NK-92 (cell line): ENCODE results near the gene ENTPD7.
"Not testable (repeated sequence)": the region's sequence is repeated elsewhere in the genome, so short reads cannot be mapped to it uniquely, and the experiment has no call there.

Experiments
- DNase-seq: peaks from one replicate; lab custom pipeline; 2025; ENCODE audit not compliant: unreplicated experiment; lab: John Stamatoyannopoulos, UW

The ENTPD7 gene, protein sequence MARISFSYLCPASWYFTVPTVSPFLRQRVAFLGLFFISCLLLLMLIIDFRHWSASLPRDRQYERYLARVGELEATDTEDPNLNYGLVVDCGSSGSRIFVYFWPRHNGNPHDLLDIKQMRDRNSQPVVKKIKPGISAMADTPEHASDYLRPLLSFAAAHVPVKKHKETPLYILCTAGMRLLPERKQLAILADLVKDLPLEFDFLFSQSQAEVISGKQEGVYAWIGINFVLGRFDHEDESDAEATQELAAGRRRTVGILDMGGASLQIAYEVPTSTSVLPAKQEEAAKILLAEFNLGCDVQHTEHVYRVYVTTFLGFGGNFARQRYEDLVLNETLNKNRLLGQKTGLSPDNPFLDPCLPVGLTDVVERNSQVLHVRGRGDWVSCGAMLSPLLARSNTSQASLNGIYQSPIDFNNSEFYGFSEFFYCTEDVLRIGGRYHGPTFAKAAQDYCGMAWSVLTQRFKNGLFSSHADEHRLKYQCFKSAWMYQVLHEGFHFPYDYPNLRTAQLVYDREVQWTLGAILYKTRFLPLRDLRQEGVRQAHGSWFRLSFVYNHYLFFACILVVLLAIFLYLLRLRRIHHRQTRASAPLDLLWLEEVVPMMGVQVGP

DNA sequence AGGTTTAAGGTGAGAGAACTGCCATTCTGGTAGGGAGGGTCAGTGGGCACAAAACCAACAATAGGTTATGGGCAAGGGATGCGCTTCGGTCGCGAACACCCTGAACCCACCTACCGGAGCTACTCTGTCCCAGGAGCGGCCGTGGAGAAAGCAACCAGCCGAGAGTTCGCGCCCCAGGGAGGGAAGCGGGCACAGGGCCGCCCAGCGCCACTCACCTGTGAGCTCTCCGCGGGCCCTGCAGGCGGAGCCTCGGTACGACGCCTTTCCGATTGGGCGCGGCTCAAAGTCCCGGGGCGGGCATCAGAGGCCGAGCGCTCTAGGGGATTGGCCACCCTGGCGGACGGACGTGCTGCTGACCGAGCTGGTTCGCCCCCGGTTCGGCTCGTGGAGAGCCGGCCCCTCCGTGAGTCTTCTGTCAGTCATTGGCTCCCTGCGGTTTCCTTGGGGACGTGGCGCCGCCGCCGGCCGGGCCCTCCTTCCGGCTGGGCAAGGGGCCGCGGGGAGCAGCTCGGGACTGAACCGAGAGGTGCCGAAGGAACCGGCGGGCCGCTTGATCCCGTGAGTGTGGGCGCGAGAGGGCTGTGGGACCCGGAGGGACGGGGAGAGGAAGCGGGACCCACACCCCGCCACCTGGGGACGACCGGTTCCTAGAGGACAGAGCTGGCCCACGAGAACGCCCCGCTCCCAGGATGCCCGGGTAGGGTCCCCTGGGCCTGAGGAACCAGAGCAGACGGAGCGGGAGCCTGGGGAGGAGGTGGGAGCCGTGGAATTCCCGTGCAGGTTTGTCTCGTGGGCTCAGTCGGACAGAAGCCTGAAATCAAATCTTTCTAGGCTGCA lies at the start of gene ENTPD7:
TSS of gene ENTPD7 (plus strand) at position 479 of the 837 bp plus-strand sequence. CDS start 448 bp downstream, outside the sequence.
- peak; percentile 16 for DNase-seq

DNA sequence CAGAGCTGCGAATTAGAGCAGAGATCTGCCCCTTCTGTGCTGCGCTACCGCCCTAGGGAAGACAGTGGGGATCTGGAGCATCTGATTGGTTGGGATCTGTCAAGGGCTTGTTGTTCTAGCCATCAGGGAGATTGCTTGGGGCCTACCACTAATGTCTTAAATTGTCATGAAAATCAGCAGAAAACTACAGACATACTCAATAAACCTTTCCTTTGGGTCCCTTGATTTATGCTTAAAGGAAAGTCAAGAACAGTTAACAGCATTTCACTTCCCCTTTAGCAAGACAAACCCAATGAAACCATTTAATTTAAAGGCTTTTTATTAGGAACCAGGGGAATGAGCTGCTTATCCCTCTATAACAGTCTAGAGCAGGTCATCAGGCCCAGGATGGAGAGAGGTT lies 49.1 kb upstream of the ENTPD7 start:
- DNase-seq, result no peak

DNA sequence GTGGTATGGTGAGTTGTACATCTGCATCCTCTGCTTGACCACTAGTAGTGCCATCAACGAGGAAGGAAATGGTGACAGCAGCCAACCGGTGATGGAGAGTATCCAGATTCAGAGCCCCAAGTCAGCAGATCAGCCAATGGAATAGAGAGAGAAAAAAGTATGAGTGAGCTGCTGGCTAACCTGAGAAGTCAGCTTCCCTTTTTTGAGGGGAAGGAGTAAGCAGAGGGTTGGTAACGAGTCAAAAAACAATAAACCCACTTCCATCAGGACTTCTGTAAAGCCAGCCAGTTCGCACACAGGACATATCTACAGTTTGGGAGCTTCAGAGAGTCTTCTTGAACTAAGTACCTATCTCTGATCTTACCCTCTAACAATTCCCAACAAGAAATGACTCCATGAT lies 48.0 kb upstream of the ENTPD7 start:
- DNase-seq, result no peak

DNA sequence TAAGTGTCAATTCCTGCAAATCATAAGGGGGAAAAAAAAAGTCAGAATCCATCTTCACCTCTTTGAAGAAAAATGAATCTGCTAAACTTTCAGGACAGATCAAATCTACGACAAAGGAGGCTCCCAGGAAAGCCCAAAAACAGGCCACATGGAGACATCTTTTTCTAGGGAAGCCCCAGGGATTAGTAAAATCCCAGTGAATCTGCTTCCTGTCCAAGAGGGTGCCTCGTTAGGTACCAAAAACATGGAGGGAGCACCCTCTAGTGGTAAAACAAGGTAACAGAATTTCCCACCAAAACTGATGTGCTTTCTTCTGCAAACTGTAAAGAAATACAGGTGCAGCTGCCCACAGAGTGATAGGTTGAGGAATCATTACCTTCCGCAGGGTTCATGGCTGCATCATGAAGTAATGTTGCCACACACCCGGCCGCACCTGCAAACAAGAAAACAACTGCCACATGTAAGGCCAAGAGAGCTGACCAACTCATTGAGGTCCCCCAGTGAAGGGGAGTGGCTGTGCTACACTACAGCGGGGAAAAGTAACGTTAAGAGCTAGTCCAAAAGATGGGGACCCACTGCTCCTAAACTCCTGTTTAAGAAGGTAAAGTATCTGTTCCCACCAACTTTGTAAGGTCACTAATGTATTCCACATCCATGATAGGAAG lies 47.0 kb upstream of the ENTPD7 start:
- DNase-seq, result no peak

DNA sequence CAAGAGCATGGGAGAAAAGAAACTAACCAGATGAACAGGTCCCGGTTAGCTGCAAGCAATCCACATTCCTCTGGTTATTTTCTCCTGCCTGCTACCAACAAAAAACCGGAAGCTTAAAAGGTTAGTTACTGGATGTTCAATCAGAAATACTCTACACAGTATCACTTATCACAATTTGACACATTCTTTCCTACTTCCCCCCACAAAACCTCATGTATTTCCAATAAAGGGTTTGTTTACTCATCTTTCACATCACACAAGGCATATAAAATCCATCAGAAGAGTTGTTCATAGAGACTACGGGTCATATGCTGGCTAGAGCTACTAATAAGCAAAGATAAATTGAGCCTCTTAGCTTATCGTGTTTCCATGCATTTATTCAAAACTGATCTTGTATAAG lies 43.9 kb upstream of the ENTPD7 start:
- no peak for DNase-seq

DNA sequence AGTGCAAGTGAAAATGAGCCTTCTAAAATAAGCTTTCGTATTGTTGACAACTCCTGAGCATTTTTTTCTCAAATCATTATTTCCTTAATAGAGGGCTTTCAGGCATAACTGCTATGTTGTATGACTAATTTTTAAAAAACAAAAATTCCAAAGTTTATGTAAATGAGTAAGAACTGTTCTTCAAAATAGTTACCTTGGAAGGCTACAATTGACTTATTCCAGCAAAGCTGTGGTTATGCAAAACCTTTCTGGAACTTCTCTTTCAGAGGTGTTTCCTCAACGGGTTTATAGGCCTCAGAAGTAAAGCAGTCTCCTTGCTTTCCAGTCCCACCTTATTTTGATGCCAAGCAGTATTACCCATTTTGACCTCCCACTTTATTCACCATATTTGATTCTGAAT lies 41.6 kb upstream of the ENTPD7 start:
- DNase-seq, result no peak

DNA sequence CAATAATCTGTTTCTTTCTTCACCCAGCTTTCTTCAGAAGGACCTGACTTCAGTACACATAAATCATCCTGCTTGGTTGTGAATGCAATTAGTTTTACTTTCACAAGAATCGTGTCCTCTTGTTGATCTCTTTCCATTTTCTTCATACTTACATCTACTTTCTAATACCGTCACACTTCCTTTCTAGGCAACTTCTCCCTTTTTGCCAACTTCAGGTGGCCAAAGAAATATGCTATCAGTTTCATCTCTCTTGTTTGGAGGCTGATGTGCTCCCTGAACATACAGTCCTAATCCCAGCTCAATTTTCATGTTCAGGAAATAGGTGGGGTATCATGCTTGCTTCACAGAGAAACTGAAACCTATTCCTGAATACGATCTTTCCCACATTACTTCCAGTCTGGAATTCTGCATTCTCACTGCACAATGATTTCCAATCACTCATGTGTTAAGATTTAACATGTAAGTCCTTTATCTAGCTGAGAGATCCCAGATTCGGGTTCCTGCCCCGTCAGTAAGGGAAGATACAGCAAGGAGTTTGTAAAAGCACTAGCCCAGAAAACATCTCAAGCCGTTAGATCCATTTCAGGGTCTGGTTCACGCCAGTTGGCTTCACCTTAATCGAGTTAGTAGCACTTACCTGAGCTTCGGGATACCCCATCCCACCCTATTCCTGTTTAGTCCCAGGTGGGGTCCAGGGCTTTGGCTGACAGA lies 40.1 kb upstream of the ENTPD7 start:
- DNase-seq, result no peak

DNA sequence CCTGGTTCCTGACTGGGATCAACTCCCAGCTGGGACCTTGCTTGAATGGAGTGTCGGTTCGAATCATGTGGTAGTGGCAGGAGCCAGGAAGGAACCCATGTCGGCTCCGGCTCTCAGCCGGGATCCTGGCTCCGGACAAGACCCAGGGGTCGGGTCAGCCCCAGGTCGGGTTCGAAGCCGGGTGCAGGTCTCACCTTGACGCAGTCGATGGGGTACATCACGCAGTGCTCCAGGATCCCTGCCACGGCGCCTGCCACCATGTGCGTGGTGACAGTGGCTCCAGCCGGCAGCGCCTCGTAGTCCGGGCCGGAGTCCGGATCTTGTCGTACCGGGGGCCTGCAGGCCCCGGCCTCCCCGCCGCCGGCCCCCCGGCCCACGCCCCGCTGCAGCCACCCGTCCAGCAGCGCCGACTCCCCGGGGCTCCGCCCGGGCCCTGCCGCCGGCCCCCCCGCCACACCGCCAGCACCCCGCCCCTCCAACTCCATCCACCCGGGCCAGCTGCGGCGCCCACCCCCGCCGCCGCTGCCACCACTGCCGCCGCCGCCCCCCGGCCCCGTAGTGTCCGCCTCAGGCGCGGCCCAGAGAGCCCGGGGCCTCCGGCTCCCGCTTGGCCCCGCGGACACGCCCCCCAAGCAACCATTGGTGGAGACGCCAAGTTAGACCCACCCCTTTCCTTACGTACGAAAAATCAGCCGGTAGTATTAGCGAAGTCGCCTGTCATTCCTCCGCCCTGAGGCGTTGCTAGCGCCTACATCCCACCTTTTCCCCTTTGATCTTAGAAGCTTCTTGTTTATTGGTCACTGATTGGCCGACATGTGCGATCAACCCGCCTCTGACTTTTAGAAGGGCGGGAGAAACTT lies 39.2 kb upstream of the ENTPD7 start, which contains the start of gene SLC25A28:
TSS of gene SLC25A28 (minus strand) at position 589 of the 860 bp plus-strand sequence. CDS start at position 485, 104 bp downstream.
- DNase-seq, result peak; percentile 90

DNA sequence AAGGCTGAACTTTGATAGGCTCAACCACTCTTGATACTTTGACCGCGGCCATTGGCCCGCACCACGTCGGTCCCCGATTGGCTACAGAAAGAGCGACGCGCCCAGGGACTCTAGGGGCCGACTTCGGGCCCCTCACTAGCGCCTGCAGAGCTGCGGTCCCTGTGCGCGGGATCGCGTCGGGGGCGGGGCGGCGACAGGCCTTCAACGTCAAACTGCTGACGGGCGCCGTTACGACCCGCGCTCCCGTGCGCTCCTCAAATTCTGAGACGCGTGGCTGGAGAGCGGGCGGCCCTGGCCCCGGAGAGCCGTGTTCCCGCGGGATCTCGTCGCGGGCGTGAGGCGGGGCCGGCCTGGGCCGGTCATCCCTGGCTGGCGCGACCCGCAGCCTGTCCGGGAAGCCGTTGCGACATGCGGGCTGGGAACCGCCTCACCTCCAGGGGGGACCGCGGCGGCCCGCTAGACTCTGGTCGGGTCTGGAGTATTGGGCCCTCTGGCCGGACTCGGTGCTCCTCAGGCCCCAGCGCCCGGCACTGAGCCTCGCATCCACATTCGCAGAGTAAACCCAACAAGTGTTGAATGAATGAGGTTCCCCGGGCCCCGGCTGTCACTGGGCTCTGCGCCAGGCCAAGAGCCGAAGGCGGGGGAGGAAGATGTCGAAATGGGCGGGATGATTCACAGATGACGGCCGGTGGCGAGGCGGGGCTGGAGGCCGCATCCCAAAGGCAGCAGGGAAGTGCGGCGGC lies 38.4 kb upstream of the ENTPD7 start:
- peak; percentile 90 for DNase-seq

DNA sequence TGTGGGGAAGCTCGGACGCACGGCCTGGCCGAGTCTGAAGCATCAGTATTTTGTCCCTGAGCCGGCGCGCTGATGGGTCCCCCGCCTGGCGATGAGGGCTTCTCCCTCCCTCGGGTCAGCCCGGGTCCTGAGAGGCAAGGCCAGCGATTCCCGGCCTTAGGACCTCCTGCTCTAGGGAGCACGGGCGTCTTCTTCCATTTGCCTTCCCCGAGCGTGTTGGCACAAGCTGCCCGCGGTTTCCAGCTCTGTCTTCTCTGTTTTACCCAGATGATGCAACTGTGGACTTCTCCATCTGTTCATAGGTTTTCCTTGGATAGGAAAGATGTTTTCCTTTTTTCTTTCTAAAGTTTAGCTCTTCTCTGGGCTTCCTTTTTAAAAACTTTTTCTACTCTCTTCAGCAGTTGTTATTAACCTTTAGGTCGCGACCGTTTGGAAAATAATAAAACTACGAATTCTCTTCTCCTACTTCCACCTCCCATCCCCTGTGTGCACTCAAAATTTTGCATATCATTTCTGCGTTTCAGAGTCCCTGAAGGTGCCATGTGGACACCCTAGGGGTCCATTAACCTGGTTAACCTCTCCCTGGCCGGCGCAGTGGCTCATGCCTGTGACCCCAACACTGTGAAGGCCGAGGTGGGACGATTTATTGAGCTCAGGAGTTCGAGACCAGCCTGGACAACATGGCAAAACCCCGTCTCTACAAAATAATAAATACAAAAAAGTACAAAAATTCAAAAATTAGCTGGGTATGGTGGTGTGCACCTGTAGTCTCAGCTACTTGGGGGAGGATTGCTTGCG lies 37.7 kb upstream of the ENTPD7 start:
- DNase-seq, result no peak

DNA sequence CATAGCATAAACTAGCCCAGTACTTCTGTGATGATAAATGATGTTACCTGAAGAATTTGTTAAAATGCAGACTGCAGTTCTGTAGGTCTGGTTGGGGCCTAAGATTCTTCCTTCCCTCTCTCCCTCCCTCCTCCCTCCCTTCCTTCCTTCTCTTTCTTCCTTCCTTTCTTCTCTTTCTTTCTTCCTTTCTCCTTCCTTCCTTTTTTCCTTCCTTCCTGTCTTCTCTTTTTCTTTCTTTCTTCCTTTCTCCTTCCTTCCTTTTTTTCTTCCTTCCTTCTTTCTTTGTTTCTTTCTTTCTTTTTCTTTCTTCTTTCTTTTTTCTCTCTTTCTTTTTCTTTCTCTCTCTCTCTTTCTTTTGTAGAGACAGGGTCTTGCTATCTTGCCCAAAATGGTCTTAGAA lies 35.4 kb upstream of the ENTPD7 start:
- DNase-seq, result no peak

DNA sequence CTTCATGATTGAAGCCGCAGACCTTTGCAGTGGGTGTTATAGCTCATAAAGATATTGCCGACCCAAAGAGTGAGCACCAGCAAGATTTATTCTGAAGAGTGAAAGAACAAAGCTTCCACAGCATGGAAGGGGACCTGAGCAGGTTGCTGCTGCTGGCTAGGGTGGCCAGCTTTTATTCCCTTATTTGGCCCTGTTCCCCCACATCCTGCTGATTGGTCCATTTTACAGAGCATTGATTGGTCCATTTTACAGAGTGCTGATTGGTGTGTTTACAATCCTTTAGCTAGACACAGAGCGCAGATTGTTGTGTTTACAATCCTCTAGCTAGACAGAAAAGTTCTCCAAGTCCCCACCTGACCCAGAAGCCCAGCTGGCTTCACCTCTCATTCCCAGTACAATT lies 34.2 kb upstream of the ENTPD7 start:
- DNase-seq, result not testable (repeated sequence)

DNA sequence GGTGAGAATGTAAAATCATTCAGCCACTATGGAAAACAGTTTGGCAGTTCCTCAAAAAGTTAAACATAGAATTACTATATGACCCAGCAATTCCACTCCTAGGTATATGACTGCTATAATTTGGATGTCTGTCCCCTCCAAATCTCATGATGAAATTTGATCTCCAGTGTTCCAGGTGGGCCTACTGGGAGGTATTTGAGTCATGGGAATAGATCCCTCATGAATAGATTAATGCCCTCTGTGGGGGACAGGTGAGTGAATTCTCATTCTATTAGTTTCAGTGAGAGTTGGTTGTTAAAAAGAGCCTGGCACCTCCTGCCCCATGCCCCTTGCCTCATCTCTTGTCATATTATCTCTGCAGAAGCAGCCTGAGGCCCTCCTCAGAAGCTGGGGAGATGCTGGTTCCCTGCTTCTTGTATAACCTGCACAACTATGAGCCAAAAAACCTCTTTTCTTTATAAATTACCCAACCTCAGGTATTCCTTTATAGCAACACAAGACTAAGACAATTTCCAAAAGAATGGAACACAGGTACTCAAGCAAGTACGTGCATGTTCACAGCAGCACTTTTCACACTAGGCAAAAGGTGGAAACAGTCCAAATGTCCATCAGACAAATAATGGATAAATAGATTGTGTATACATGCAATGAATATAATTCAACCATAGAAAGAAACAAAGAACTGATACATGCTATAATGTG lies 30.2 kb upstream of the ENTPD7 start:
- DNase-seq, result no peak

DNA sequence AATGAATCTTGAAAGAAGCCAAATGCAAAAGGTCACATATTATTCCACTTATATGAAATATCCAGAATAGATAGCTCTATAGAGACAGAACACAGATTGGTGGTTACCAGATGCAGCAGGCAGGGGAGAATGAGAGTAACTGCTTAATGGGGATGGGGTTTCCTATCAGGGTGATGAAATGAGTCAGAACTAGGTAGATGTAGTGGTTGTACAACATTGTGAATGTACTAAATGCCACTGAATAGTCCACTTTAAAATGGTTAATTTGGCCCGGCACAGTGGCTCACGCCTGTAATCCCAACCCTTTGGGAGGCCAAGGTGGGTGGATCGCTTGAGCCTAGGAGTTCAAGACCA lies 29.7 kb upstream of the ENTPD7 start:
- no peak for DNase-seq

DNA sequence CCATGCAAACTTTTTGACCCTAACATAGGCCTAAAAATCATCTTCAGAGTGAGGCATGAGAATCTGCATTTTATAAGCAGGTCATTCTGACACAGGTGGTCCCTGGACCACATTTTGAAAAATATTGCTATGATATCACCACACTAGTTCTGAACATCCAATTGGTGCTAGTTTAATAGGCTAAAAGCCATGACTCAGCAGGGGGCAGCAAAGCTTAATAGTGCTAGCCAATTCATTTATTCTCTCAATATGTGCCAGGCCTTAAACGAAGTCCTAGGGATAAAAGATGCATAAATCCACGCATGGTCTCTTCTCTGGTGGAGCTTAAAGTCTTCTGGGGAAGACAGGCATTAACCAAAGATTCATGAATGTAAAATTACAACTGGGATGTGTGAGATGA lies 28.9 kb upstream of the ENTPD7 start:
- no peak for DNase-seq

DNA sequence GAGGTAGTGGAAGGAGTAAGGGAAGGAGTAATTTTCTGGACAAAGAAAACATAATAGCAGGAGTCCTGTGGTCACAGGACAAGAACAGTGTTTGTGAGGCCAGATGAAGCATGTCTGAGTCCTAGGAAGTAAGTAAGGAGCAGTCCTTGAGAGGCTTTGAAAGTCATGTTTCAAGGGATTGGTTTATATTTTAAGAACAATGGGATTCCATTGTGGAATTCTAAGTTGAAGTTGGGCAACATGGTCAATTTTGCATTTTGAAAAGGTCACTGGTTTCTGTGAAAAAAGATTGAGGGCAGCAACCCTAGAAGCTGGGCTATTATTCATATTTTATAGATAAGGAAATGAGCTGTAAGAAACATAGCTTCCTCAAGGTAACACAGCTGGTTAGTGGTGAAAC lies 28.3 kb upstream of the ENTPD7 start:
- no peak for DNase-seq

DNA sequence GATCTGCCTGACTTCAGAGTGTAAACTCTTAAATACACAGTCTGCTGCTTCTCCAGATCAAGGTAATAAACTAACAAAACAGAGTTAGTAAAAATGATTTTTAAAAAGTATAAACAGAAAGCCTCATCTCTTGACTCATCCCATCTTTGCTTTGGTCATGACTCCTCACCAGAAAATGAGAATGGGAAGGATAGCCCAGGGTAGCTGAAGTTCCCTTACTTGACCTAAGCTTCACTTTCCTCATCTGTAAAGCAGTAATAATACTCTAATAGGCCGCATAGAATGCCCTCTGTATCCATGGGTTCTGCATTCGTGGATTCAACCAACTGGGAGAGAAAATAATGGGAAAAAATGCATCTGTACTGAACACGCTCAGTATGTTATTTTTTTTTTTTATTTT lies 27.8 kb upstream of the ENTPD7 start:
- no peak for DNase-seq

DNA sequence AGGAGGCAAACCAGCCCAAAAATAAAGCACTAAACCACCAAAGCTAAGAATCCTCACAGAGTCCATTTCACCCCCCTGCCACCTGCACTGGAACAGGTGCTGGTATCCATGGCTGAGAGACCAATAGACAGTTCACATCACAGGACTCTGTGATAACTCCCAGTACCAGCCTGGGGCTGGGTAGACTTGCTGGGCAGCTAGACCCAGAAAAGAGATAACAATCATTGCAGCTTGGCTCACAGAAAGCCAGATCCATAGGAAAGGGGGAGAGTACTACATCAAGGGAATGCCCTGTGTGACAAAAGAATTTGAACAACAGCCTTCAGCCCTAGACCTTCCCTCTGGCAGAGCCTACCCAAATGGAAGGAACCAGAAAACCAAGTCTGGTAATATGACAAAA lies 25.5 kb upstream of the ENTPD7 start:
- DNase-seq, result no peak
